K562 (cell line): ENCODE data around the gene AKT3. TPM values are rescaled to one million over a fixed set of nuclear protein-coding genes. Genes with fewer than 3 reads are reported as not detected.

Experiments used
- ATAC-seq: fragments of 200-7000 bp; cut with Tn5 transposase; 3 replicates; pipeline ENCODE4 v1.9.1; 2020; ENCODE audit warnings: moderate library complexity
- BruUV-seq: library from RNA; stranded (reverse); fragments of 400-500 nt; replicated peaks from 2 replicates; lab custom pipeline; 2021; lab: Mats Ljungman, UMichigan
- CTCF ChIA-PET: fragments of 300-600 bp; formaldehyde crosslinking; extraction: SDS; loops from one replicate; lab custom pipeline; 2021; ENCODE audit warnings: low intra/inter-chr PET ratio; lab: Yijun Ruan, JAX
- POLR2A ChIA-PET: fragments of 300-600, 350-650 bp; sonication (Branson Sonifier 250); formaldehyde crosslinking; extraction: SDS; loops from one replicate; lab custom pipeline; 2021; ENCODE audit warnings: antibody characterized with exemption, inconsistent platforms; lab: Yijun Ruan, JAX
- DNase-seq, 4 experiments: peaks; one replicate each; pipeline versions ENCODE4 v3.0.0 to v3.0.0-alpha.2; 2011 to 2018; ENCODE audit warnings: low spot score in 3 of 4, mixed read lengths in 3 of 4; ENCODE audit errors: extremely low read depth in 1 of 4
- FAIRE-seq: peaks from 2 replicates; lab custom pipeline; 2011; peaks lifted over from hg19 to GRCh38; lab: Jason Lieb, UNC
- H2AFZ ChIP-seq: 2 replicates; pipeline ENCODE4 v1.6.0; 2011; ENCODE audit warnings: low read depth, low read length, control low read depth, inconsistent platforms
- H3K27ac ChIP-seq: fragments of 200-600 bp; 3 replicates; pipeline ENCODE4 v1.8.0; 2011; ENCODE audit warnings: low read depth, mild to moderate bottlenecking, control low read depth, inconsistent platforms, low read length, moderate library complexity, mixed read lengths; ENCODE audit errors: extremely low read depth
- H3K27me3 ChIP-seq, 2 experiments: fragments of 300-600 bp in 1 of 2; 2 replicates in 1 of 2; 3 replicates in 1 of 2; pipeline versions ENCODE4 v1.6.0 to v1.8.0; 2011; ENCODE audit warnings: inconsistent platforms in 2 of 2, low read length in 2 of 2, mild to moderate bottlenecking in 1 of 2, mixed read lengths in 1 of 2, moderate library complexity in 1 of 2; ENCODE audit not compliant: control insufficient read depth in 2 of 2, insufficient read depth in 2 of 2
- H3K36me3 ChIP-seq: fragments of 300-600 bp; 3 replicates; pipeline ENCODE4 v1.8.0; 2011; ENCODE audit warnings: mild to moderate bottlenecking, low read length, inconsistent platforms; ENCODE audit not compliant: control insufficient read depth, insufficient read depth
- H3K4me1 ChIP-seq, 2 experiments: fragments of 200-600 bp in 1 of 2; replicated peaks in 1 of 2; 2 replicates in 1 of 2; 3 replicates in 1 of 2; pipeline versions ENCODE4 v1.5.1 to v1.8.0; 2011; ENCODE audit warnings: inconsistent platforms in 2 of 2, low read length in 2 of 2, mild to moderate bottlenecking in 1 of 2, mixed read lengths in 1 of 2, moderate library complexity in 1 of 2; ENCODE audit not compliant: control insufficient read depth in 2 of 2, insufficient read depth in 2 of 2
- H3K4me2 ChIP-seq: 2 replicates; pipeline ENCODE4 v1.6.1; 2011; ENCODE audit warnings: low read length, control low read depth, inconsistent platforms, mixed read lengths; ENCODE audit not compliant: insufficient read depth
- H3K4me3 ChIP-seq: fragments of 200-600 bp; sonication (generic), shearing (Covaris generic); 2 replicates; pipeline ENCODE4 v1.5.1; 2016; ENCODE audit warnings: control low read depth, inconsistent platforms
- H3K79me2 ChIP-seq: fragments of 200-600 bp; 3 replicates; pipeline ENCODE4 v1.8.0; 2011; ENCODE audit warnings: low read length, inconsistent platforms; ENCODE audit not compliant: control insufficient read depth, insufficient read depth
- H3K9ac ChIP-seq, 2 experiments: 2 replicates each; pipeline versions ENCODE4 v1.6.0 to v1.6.1; 2011; ENCODE audit warnings: low read depth in 2 of 2, low read length in 2 of 2, control low read depth in 1 of 2, inconsistent platforms in 1 of 2, mild to moderate bottlenecking in 1 of 2, mixed read lengths in 1 of 2; ENCODE audit not compliant: insufficient read depth in 1 of 2
- H3K9me1 ChIP-seq: one replicate; pipeline ENCODE4 v1.6.0; 2011; ENCODE audit warnings: inconsistent platforms, mild to moderate bottlenecking, low read length, moderate library complexity; ENCODE audit not compliant: control insufficient read depth, insufficient read depth
- H3K9me3 ChIP-seq: replicated peaks from 2 replicates; pipeline ENCODE4 v1.5.1; 2011; ENCODE audit warnings: low read depth, low read length, inconsistent platforms; ENCODE audit not compliant: control insufficient read depth, insufficient read depth
- H4K20me1 ChIP-seq: replicated peaks from 2 replicates; pipeline ENCODE4 v1.6.1; 2011; ENCODE audit warnings: low read length, inconsistent platforms, mixed read lengths; ENCODE audit not compliant: control insufficient read depth, insufficient read depth
- NFXL1 ChIP-seq: fragments of 450-650 bp; formaldehyde crosslinking; IDR thresholded peaks from 2 replicates; pipeline ENCODE4 v1.4.0; 2021; ENCODE audit warnings: mild to moderate bottlenecking
- SREBF1 ChIP-seq: fragments of 150-350 bp; IDR thresholded peaks from 2 replicates; pipeline ENCODE4 v1.6.1; 2014; ENCODE audit warnings: antibody characterized with exemption, low read depth, low read length, borderline replicate concordance
- ZFPM2 ChIP-seq: fragments of 250-450 bp; sonication (Bioruptor Pico); IDR thresholded peaks from 2 replicates; pipeline ENCODE4 v1.5.1; 2022; ENCODE audit warnings: mild to moderate bottlenecking
- ZNF23 ChIP-seq: fragments of 250-450 bp; sonication (Bioruptor Pico); IDR thresholded peaks from 2 replicates; pipeline ENCODE4 v1.4.0; 2020; ENCODE audit warnings: mild to moderate bottlenecking
- ZNF561 ChIP-seq: fragments of 450-650 bp; formaldehyde crosslinking; conservative IDR thresholded peaks from 2 replicates; pipeline ENCODE4 v1.4.0; 2020; ENCODE audit warnings: mild to moderate bottlenecking, moderate library complexity
- ZNF668 ChIP-seq: fragments of 250-450 bp; sonication (Bioruptor Pico); IDR thresholded peaks from 2 replicates; pipeline ENCODE4 v1.8.0; 2022; ENCODE audit warnings: mild to moderate bottlenecking, inconsistent platforms
- WGBS: fragments of 100-300 bp; shearing (Covaris generic); methylation state at CpG from one replicate; pipeline ENCODE4 v1.1.6; 2016; ENCODE audit warnings: low coverage, mixed read lengths; ENCODE audit not compliant: insufficient coverage; ENCODE audit errors: missing lambda C conversion rate; 5-methylcytosine and 5-hydroxymethylcytosine counted together
- in situ Hi-C: fragments of 300-500 bp; cut with MboI; formaldehyde crosslinking; loops from 4 replicates; pipeline ENCODE4 v1.15.0; 2018; ENCODE audit warnings: inconsistent platforms, mixed read lengths
- intact Hi-C: fragments of 100-400 bp; cut with micrococcal nuclease; formaldehyde crosslinking; loops from 2 replicates; pipeline ENCODE4 v1.14.2; 2022
- polyA plus RNA-seq, 8 experiments: library from polyadenylated mRNA; depleted of rRNA in 4 of 8; stranded (reverse) in 5 of 8; unstranded in 3 of 8; fragments of >200 nt; fragmentation: Nextera tagmentation in 2 of 8; fragmentation: Illumina TruSeq in 1 of 8; extraction: Ambion mirVana in 2 of 8; extraction: Trizol in 1 of 8; gene quantifications; 2 replicates each; pipeline versions ENCODE4 v1.2.1 to v1.2.3, GENCODE V29; 2011 to 2014; ENCODE audit warnings: inconsistent platforms in 1 of 8, missing spikeins in 1 of 8
- total RNA-seq, 7 experiments: library from RNA; depleted of rRNA in 6 of 7; stranded (reverse); fragments of >200 nt in 6 of 7; fragmentation: Illumina TruSeq in 2 of 7; extraction: Trizol in 2 of 7; gene quantifications; 2 replicates each; pipeline versions ENCODE4 v1.2.1 to v1.2.3, GENCODE V29; 2011 to 2021; ENCODE audit warnings: low replicate concordance in 1 of 7
- TF ChIP-seq, protein P1 (sequence below): sonication (generic); formaldehyde crosslinking; IDR thresholded peaks from 2 replicates; pipeline ENCODE4 v1.4.0; 2020; ENCODE audit warnings: mild to moderate bottlenecking, missing genetic modification reagents

Gene AKT3
- total and polyA plus RNA-seq, 9 of the 15 experiments (the other 6 are each of a cell fraction or from before 2014, with no cell fraction given) = 0.04 to 0.54 (median 0.18) TPM; not detected in 1

DNA sequence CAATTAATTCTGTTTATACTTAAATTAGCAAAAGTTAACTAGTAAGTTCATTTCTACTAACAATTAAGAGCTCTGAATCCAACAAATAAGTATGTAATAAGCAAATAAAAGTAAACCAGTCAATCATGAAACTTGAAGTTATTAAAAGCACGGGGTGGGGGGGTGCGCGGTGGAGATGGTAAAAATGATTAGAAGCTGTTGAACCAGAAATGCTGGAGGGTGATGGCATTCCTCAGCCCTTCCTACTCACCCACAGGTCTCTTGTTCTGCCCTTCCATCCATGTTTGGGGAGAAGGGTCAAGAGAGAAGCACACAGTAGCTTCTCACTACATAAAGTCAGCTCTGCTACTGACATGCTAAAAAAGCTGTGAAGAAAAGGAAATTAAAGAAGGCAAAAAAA, 63.5 kb downstream of the AKT3 start:
- H3K9ac ChIP-seq = no peak overlapping the region
- H3K27me3 ChIP-seq = no peaks in the 10 kb centered on the region
- CTCF ChIA-PET = no interaction called here
- H4K20me1 ChIP-seq = no peaks in the 10 kb centered on the region
- H3K9me3 ChIP-seq = no peaks in the 10 kb centered on the region
- no peak overlapping the region for H3K4me2 ChIP-seq
- H3K79me2 ChIP-seq = no peaks in the 10 kb centered on the region
- no peak for DNase-seq
- no peak for TF ChIP-seq ZNF668 (CRISPR knock-in tag)
- H3K36me3 ChIP-seq = no peaks in the 10 kb centered on the region
- 2% methylated on average over 3 of the region's 3 CpGs for WGBS
- ATAC-seq = no peak
- no peaks in the 10 kb centered on the region for H3K4me1 ChIP-seq
- FAIRE-seq = no peak
- BruUV-seq = no TSS peak
- POLR2A ChIA-PET = no interaction called here
- no peak overlapping the region for H3K4me3 ChIP-seq
- no peak overlapping the region for H3K27ac ChIP-seq
- no peaks in the 10 kb centered on the region for H3K9me1 ChIP-seq
- H2AFZ ChIP-seq = no peak overlapping the region
- intact Hi-C loops (no loop called here), in situ Hi-C loops (no loop called here)

DNA sequence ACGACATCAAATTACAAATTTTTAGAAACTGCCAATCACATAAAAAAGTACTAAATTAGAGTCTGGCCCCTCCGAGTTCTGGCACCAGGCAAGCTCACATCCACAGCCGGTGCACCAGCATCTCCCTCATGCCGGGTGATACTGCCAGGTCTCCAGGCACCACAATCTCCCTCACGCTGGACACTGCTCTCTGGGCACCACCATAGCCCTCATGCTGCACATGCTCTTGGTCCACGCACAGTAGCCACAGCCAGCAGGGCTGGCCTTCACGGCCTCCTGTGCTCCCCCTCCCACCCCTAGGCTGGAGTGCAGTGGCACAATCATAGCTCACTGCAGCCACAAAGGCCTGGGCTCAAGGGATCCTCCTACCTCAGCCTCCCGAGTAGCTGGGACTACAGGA, 65.5 kb downstream of the AKT3 start:
- DNase-seq = no peak
- ChIA-PET CTCF (interaction anchor here (0.7 kb wide), 1 partner anchor 418 kb away, joined by 4 read pairs; no protein-coding TSS in a partner anchor), POLR2A (interaction anchor here (1.6 kb wide), 1 partner anchor 11 kb away, joined by 5 read pairs; no protein-coding TSS in a partner anchor)
- Histone ChIP-seq H3K36me3 (no peaks in the 10 kb centered on the region), H3K27me3 (no peaks in the 10 kb centered on the region), H4K20me1 (no peaks in the 10 kb centered on the region), H3K9ac (no peak overlapping the region), H3K9me1 (no peaks in the 10 kb centered on the region), H3K79me2 (no peaks in the 10 kb centered on the region), H3K27ac (no peak overlapping the region), H3K4me1 (no peaks in the 10 kb centered on the region), H3K4me3 (no peak overlapping the region), H2AFZ (no peak overlapping the region), H3K4me2 (no peak overlapping the region), H3K9me3 (no peaks in the 10 kb centered on the region)
- no peak for FAIRE-seq
- 0% methylated on average over 8 of the region's 8 CpGs for WGBS
- BruUV-seq = no TSS peak
- ATAC-seq = no peak
- intact Hi-C loops (no loop called here), in situ Hi-C loops (no loop called here)
- TF ChIP-seq NFXL1 (CRISPR knock-in tag) (no peak), SREBF1 (no peak), ZNF23 (CRISPR knock-in tag) (no peak), ZNF561 (CRISPR knock-in tag) (no peak), ZFPM2 (no peak)
- TF ChIP-seq, protein P1, sequence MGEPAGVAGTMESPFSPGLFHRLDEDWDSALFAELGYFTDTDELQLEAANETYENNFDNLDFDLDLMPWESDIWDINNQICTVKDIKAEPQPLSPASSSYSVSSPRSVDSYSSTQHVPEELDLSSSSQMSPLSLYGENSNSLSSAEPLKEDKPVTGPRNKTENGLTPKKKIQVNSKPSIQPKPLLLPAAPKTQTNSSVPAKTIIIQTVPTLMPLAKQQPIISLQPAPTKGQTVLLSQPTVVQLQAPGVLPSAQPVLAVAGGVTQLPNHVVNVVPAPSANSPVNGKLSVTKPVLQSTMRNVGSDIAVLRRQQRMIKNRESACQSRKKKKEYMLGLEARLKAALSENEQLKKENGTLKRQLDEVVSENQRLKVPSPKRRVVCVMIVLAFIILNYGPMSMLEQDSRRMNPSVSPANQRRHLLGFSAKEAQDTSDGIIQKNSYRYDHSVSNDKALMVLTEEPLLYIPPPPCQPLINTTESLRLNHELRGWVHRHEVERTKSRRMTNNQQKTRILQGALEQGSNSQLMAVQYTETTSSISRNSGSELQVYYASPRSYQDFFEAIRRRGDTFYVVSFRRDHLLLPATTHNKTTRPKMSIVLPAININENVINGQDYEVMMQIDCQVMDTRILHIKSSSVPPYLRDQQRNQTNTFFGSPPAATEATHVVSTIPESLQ (CRISPR knock-in tag) = no peak
- TF ChIP-seq, all 486 proteins: peak for 0
